Fibroblast of pulmonary artery (primary cell): ENCODE data around the gene DYRK3.
"Not testable (repeated sequence)": the region's sequence is repeated elsewhere in the genome, so short reads cannot be mapped to it uniquely, and the experiment has no call there.

Experiments used
- DNase-seq: peaks from one replicate; pipeline ENCODE4 v3.0.0-alpha.2; 2010; ENCODE audit warnings: low read depth
- H3K4me3 ChIP-seq: replicated peaks from 2 replicates; pipeline ENCODE4 v1.5.1; 2011; ENCODE audit warnings: low read depth, mild to moderate bottlenecking, control low read depth, low read length, moderate library complexity
- TF ChIP-seq, protein P1 (sequence below): IDR thresholded peaks from 2 replicates; pipeline ENCODE4 v1.5.1; 2011; ENCODE audit warnings: mild to moderate bottlenecking, control low read depth, low read length, inconsistent platforms; ENCODE audit errors: missing control alignments

Gene DYRK3

DNA sequence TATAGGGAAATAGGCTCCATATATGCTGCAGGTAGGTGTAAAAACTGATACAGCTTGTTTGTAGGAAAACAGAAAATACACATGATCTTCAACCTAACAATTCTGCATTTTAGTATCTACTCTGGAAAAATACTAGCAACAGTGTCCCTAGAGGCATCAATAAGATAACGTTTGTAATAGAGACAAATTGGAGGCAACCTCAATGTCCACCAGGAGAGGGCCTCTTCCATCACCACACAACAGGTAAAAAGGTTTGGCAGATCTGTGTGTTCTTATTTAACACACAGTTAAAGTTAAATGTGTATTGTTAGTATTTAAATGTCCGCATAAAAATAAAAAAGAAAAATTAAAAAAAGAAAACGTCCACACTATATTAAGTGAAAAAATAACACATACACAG, 28.5 kb upstream of the DYRK3 start:
- TF ChIP-seq, protein P1, sequence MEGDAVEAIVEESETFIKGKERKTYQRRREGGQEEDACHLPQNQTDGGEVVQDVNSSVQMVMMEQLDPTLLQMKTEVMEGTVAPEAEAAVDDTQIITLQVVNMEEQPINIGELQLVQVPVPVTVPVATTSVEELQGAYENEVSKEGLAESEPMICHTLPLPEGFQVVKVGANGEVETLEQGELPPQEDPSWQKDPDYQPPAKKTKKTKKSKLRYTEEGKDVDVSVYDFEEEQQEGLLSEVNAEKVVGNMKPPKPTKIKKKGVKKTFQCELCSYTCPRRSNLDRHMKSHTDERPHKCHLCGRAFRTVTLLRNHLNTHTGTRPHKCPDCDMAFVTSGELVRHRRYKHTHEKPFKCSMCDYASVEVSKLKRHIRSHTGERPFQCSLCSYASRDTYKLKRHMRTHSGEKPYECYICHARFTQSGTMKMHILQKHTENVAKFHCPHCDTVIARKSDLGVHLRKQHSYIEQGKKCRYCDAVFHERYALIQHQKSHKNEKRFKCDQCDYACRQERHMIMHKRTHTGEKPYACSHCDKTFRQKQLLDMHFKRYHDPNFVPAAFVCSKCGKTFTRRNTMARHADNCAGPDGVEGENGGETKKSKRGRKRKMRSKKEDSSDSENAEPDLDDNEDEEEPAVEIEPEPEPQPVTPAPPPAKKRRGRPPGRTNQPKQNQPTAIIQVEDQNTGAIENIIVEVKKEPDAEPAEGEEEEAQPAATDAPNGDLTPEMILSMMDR = peak; percentile 59
- no peak overlapping the region for H3K4me3 ChIP-seq
- peak; percentile 49 for DNase-seq

GRCh38 chr1:206608108-206608698, 27.1 kb upstream of the DYRK3 start:
- DNase-seq = peak; percentile 66
- TF ChIP-seq, protein P1 = peak; percentile 89
- no peak overlapping the region for H3K4me3 ChIP-seq

DNA sequence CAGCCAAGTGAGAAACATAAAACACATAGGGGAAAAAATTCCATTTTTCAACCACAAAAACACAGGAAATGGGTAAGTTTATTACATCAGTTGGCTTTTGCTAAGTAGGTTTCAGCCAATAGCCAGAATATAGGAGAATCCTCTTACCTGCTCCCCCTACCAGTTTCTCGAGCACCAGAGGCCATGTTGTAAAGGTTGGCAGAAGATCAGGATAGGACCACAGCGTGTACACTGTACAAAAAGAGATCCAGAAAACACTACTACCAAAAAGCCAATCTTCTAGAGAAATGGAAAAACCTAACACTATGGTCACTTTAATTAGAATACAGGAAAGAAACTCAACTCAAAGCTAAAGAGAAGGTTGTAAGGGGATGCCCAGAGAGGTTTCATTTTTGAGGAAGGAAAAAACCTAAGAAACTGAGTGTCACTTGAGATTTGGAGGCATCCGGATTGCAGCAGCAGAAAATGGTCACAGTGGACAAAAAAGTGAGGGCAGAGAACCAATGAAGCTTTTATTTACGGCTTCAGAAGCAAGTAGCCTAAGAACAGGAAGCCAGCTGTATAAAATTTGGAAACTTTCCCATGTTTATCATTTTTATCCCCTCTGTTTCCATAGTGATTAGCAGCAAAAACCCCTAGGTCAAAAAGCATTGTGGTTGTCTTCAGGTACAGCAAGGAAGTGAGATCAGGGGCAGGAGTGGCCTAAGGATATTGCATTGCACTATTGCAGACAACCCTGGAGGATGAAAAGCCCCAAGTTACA, 25.9 kb upstream of the DYRK3 start:
- TF ChIP-seq, protein P1 = no peak
- DNase-seq = peak; percentile 27

DNA sequence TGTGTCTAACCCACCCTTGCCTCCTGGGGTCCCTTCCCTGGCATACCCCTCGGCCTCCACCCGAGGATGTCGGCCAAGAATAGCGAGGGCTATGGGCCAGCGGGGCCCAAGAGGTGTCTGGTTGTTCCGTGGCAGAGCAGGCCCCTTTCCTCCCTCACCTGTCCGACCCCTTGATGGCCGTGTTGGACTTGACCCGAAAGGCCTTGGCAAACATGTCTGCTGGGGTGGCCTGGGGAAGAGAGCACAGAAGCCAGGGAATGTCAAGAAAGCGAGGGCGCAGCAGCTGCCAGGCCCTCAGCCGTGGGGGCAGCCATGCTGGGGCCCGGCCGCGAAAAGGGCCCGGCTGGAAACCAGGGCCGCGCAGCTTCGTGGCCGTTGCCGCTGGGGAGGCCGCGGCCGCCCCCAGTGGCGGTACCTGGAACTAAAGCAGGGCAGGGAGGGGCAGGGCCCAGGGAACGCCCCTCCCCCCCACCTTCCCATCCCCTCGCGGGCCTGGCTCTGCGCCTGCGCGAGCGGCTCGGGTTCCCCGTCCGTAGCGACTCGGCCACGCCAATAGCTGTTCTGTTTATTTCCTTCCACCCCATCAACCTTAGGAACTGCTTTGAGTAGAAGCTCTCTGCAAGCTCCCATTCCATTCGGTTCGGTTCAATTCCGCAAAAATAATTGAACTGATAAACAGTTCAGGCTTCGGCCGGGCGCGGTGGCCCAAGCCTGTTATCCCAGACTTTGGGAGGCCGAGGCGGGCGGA, 23.0 kb upstream of the DYRK3 start, which contains the start of gene EIF2D:
Gene EIF2D (minus strand): TSS at position 337 of the 748 bp plus-strand sequence. CDS start 123 bp downstream, at position 214.
- peak within 1 kb of the TSS; percentile 74 for H3K4me3 ChIP-seq
- peak; percentile 94 for DNase-seq
- TF ChIP-seq, protein P1 = peak; percentile 69

More for the DNA sequence above, 25.9 kb upstream of the DYRK3 start:
- no peak overlapping the region for H3K4me3 ChIP-seq

DNA sequence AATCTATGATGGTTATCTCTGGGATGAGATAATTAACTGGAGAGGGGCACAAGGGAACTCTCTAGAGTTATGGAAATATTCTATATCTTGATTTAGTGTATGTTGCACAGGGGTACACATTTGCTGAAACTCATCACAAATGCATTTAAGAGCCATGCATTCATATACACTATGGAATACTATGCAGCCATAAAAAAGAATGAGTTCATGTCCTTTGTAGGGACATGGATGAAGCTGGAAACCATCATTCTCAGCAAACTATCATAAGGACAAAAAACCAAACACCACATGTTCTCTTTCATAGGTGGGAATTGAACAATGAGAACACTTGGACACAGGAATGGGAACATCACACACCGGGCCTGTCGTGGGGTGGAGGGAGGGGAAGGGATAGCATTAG, 8.9 kb upstream of the DYRK3 start:
- DNase-seq = not testable (repeated sequence)

DNA sequence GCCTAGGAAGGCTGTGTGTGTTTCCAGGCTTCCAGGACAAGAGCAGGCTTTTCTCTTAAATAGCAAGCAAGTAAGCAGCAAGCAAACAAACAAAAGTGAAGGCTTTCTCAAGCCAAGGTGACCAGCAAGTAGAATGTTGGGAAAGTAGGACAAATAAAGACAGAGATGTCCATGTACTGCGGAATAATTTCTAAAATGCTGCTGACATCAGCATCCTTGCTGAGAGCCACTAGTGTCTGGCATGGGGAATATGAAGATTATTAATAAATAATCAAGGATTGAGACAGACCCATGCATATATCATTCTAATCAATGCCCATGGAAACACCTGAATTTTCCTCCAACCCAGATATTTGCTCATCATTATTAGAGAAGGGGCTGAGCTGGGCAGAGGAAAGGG, 6.4 kb upstream of the DYRK3 start:
- DNase-seq = no peak
- TF ChIP-seq, protein P1 = no peak
- H3K4me3 ChIP-seq = no peak overlapping the region

More for the DNA sequence above, 8.9 kb upstream of the DYRK3 start:
- H3K4me3 ChIP-seq = not testable (repeated sequence)

DNA sequence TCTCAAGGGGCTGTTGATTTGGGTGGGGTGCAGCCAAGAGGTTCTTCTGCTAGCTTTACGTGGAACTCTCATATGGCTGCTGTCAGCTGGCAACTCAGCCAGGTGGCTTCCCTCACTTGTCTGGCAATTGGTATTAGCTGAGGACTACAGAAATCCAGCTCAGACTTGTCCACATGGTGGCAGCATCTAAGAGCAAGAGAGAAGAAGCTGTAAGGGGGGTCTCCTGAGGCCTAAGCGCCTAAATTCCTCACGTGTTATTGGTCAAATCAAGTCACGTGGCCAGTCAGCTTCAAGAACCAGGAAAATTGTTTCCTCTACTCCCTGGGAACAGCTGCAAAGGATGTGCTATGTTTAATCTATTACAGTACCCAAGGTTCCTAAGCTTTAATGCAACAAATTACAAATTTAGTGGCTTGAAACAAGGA, 4.2 kb upstream of the DYRK3 start:
- TF ChIP-seq, protein P1 = peak; percentile 72
- peak; percentile 96 for DNase-seq
- H3K4me3 ChIP-seq = no peak overlapping the region
